Epithelial cell of prostate (primary cell): Measurements from ENCODE around the gene BRK1.
A peak's percentile ranks its signal among the peaks of the same experiment; 100 is the strongest.
"Not testable (repeated sequence)": the region's sequence is repeated elsewhere in the genome, so short reads cannot be mapped to it uniquely, and the experiment has no call there.

Experiments
- DNase-seq: peaks from one replicate; pipeline ENCODE4 v3.0.0-alpha.2; 2011; ENCODE audit warnings: low read depth, low spot score
- H3K27ac ChIP-seq: fragments of 450-650 bp; 2 replicates; pipeline ENCODE4 v1.5.1; 2017; ENCODE audit warnings: mild to moderate bottlenecking

Gene BRK1

GRCh38 chr3:10115326-10116137, at the start of gene BRK1:
TSS of gene BRK1 (plus strand) at chr3:10115675. CDS start at chr3:10115702, 27 bp downstream.
- H3K27ac ChIP-seq, result peak within 1 kb of the TSS; percentile 58
- DNase-seq, result peak; percentile 72

DNA sequence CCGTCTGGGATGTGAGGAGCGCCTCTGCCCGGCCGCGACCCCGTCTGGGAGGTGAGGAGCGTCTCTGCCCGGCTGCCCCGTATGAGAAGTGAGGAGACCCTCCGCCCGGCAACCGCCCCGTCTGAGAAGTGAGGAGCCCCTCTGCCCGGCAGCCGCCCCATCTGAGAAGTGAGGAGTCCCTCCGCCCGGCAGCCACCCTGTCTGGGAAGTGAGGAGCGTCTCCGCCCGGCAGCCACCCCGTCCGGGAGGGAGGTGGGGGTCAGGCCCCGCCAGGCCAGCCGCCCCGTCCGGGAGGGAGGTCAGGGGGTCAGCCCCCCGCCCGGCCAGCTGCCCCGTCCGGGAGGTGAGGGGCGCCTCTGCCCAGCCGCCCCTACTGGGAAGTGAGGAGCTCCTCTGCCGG, 45.4 kb upstream of the BRK1 start:
- H3K27ac ChIP-seq, DNase-seq: not testable (repeated sequence)

GRCh38 chr3:10074666-10075065, 40.8 kb upstream of the BRK1 start:
- no peak for DNase-seq

DNA sequence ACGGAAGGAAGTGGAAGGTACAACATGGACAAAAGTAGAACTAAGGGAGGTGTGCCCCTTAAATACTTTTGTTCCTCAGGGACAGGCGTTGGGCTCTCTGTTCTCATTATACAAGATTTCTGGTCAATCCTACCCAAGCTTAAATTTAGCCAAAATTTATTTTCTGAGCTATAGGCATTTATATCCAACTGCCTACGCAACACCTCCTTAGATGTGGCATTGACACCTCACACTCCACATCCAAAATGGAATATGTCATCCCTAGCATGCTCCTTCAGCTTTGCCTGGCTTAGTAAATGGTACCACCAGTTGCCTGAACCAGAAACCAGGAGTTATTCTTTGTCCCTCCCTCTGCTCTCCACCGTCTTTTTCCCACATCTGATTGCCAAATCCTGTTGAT, 33.6 kb upstream of the BRK1 start:
- no peak for DNase-seq
- H3K27ac ChIP-seq, result no peak overlapping the region

More at GRCh38 chr3:10074666-10075065, 40.8 kb upstream of the BRK1 start:
- H3K27ac ChIP-seq, result peak overlapping the region; percentile 26

DNA sequence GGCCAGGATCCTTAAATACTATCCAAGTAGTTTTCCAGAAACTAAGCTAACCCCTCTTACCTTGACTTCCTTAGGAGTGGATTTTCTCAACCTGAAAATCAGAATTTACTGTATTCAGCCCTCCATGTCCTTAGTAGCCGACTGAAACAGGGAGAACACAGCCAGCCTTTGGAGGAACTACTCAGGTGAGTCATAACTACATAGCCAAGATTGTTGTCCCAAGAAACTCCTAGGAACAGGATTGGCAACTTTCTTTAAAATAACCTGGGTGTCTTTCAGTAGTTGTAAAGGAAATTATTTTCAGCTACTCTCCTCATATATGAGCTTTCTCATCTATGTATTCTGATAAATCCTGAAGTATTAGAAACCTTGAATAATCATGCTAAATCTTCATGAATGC, 29.7 kb upstream of the BRK1 start:
- peak; percentile 36 for DNase-seq
- peak overlapping the region; percentile 46 for H3K27ac ChIP-seq

DNA sequence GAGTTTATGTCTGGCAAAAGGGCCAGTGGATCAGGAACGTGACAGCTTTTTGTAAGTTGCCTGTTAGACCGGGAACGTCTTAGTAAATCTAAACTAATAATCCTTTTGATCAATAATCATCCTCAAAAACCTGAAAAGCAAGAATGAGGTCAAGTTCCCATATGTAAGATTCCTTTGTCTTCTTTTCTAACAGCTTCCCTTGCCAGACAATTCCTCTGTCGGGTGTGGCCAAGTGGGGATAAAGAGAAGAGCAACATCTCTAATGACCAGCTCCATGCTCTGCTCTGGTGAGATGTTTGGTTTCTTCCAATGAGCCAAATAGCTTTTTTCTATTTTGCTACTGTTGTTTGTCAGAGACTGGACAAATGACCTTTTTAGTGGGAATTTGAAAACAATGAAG, 27.2 kb upstream of the BRK1 start:
- no peak for DNase-seq
- peak overlapping the region; percentile 21 for H3K27ac ChIP-seq

DNA sequence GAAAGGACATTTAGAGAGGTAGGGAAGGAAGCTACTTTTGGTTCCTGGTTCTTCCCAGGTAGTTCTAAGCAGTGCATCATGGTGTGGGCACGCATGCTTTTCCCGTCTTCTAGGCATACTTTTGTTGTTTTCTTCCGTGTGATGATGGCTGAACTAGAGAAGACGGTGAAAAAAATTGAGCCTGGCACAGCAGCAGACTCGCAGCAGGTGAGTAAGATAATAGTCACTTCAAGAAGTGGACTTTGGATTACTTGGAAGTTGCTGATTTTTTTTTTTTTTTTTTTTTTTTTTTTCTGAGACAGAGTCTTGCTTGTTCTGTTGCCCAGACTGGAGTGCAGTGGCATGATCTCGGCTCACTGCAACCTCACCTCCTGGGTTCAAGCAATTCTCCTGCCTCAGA, 25.3 kb upstream of the BRK1 start:
- no peak for DNase-seq
- no peak overlapping the region for H3K27ac ChIP-seq

DNA sequence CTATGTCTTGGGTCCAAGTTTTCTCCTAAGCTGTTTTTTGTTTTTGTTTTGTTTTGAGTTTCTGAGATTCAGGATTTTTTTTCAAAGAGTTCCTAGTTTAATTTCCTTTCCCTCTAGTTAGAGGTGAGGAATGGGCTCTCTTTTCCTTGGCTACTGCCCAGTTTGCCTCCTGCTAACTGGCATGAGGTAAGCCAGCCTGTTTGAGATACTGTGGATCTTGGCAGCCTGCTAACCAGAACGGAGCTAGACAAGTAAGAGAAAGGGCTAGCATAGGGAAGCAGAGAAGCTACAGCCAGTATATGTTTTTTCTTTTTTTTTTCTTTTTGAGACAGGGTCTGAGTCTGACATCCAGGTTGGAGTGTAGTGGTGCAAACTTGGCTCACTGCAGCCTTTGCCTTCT, 24.7 kb upstream of the BRK1 start:
- not testable (repeated sequence) for H3K27ac ChIP-seq, DNase-seq

GRCh38 chr3:10091387-10091786, 24.1 kb upstream of the BRK1 start:
- not testable (repeated sequence) for H3K27ac ChIP-seq, DNase-seq

DNA sequence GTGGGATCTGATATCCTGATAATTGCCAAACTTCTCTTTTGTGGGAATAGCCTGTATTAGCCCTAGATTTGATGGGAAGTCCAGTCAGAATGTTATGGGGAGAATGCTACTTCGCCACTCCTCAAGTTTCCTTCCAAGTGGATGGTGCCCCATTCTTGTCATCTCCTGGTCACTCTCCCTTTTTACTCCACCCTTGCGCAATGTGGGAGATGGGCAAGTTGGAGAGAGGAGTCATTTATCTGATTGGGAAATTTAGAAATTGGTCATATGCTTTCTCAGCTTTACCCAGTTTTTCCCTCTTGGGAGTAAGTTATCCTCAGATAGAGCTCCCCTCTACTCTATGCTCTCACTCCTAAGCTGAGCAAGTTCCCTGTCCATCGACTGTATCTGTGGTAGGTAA, 21.8 kb upstream of the BRK1 start:
- no peak for DNase-seq
- no peak overlapping the region for H3K27ac ChIP-seq

GRCh38 chr3:10099041-10099440, 16.4 kb upstream of the BRK1 start:
- no peak for DNase-seq
- H3K27ac ChIP-seq, result no peak overlapping the region

DNA sequence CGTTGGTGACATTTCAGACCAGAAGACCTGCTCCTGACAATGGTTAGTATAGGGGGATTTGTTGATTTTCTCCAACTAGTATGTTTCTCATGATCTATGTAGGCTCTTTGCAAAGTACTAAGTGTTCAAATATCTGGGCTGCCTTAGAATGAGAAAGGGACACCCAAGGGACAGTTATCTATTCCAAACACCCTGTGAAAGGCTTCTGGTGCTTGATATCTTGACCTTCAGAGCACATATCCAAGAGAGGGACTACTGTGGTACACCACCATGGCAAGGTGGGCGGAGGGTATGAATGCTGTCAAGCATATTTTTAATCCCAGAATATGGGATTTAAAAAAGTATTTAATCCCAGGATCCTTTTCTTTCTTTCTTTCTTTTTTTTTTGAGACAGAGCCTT, 8.6 kb upstream of the BRK1 start:
- no peak overlapping the region for H3K27ac ChIP-seq
- no peak for DNase-seq

- no peak for DNase-seq
- no peak within 1 kb of the TSS for H3K27ac ChIP-seq
Observed at GRCh38 chr3:10108091-10108490, 7.4 kb upstream of the BRK1 start, which contains the start of gene FANCD2OS. TSS of gene FANCD2OS (minus strand) at chr3:10108255. CDS start at chr3:10104774, 3,481 bp downstream.

GRCh38 chr3:10116138-10116460, 624 bp downstream of the BRK1 start:
- DNase-seq, result no peak

DNA sequence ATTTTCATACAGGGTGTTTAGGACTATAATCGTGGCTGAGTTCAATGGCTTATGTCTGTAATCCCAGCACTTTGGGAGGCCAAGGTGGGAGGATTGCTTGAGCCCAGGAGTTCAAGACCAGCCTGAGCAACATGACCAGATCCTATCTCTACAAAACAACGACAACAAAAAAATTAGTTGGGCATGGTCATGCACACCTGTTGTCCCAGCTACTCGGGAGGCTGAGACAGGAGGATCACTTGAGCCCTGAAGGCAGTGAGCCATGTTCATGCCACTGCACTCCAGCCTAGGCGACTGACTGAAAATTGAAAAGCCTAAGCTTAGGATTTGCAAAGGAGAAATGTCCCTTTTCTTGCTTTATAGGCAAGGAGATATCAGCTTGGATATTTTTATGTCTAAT, 1.5 kb downstream of the BRK1 start:
- no peak overlapping the region for H3K27ac ChIP-seq
- no peak for DNase-seq

More at GRCh38 chr3:10116138-10116460, 624 bp downstream of the BRK1 start:
- peak overlapping the region; percentile 58 for H3K27ac ChIP-seq

GRCh38 chr3:10119376-10119775, 3.9 kb downstream of the BRK1 start:
- no peak overlapping the region for H3K27ac ChIP-seq
- no peak for DNase-seq

GRCh38 chr3:10121064-10121463, 5.6 kb downstream of the BRK1 start:
- H3K27ac ChIP-seq, result no peak overlapping the region
- DNase-seq, result no peak

GRCh38 chr3:10122724-10123123, 7.2 kb downstream of the BRK1 start:
- H3K27ac ChIP-seq, result no peak overlapping the region
- DNase-seq, result no peak

DNA sequence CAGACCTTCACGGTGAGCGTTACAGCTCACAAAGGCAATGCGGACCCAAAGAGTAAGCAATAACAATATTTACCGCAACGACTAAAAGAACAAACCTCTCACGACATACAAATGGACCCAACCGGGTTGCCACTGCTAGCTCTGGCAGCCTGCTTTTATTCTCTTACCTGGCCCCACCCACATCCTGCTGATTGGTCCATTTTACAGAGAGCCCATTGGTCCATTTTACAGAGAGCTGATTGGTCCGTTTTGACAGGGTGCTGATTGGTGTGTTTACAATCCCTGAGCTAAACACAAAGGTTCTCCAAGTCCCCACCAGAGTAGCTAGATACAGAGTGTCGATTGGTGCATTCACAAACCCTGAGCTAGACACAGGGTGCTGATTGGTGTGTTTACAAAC, 20.4 kb downstream of the BRK1 start:
- not testable (repeated sequence) for H3K27ac ChIP-seq, DNase-seq

DNA sequence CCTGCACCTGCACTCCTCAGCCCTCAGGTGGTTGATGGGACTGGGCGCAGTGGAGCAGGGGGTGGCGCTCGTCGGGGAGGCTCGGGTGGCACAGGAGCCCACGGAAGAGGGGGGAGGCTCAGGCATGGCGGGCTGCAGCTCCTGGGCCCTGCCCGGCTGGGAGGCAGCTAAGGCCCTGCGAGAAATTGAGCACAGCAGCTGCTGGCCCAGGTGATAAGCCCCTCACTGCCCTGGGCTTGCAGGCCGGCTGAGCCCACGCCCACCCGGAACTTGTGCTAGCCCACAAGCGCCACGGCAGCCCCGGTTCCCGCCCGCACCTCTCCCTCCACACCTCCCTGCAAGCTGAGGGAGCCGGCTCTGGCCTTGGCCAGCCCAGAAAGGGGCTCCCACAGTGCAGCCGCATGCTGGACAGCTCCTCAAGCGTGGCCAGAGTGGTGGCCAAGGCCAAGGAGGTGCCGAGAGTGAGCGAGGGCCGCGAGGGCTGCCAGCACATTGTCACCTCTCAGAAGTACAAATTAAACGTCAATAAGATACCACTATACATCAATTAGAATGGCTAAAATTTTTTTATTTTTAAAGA, 21.0 kb downstream of the BRK1 start:
- DNase-seq, result no peak
- H3K27ac ChIP-seq, result no peak overlapping the region

DNA sequence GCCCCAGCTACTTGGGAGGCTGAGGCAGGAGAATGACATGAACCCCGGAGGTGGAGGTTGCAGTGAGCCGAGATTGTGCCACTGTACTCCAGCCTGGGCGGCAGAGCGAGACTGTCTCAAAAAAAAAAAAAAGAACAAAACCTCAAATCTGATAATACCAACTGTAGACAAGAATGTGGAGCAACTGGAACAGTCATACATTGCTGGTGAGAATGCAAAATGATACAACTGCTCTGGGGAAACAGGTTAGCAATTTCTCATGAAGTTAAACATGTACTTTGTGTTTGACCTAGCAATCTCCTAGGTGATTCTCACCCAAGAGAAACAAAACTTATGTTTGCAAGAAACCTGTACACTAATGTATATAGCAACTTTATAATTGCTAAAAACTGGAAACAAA, 21.7 kb downstream of the BRK1 start:
- no peak overlapping the region for H3K27ac ChIP-seq
- no peak for DNase-seq
